HG03159 (cell line): ENCODE data around the gene THEM4.
"Not testable (repeated sequence)": the region's sequence is repeated elsewhere in the genome, so short reads cannot be mapped to it uniquely, and the experiment has no call there.

Source experiments
- ATAC-seq: cut with Tn5 transposase; IDR thresholded peaks from one replicate; pipeline ENCODE4 v1.9.1; 2021; ENCODE audit warnings: mild to moderate bottlenecking, moderate library complexity; ENCODE audit not compliant: unreplicated experiment

Gene THEM4

GRCh38 chr1:151860504-151861187, 48.7 kb downstream of the THEM4 start:
- no peak for ATAC-seq

- ATAC-seq, result no peak
Observed at GRCh38 chr1:151859891-151860293, 49.4 kb downstream of the THEM4 start.

- ATAC-seq, result no peak
Observed at GRCh38 chr1:151858886-151859665, 50.2 kb downstream of the THEM4 start.

- ATAC-seq, result no peak
Observed at GRCh38 chr1:151858030-151858746, 51.1 kb downstream of the THEM4 start.

GRCh38 chr1:151855933-151856332, 53.4 kb downstream of the THEM4 start:
- no peak for ATAC-seq

DNA sequence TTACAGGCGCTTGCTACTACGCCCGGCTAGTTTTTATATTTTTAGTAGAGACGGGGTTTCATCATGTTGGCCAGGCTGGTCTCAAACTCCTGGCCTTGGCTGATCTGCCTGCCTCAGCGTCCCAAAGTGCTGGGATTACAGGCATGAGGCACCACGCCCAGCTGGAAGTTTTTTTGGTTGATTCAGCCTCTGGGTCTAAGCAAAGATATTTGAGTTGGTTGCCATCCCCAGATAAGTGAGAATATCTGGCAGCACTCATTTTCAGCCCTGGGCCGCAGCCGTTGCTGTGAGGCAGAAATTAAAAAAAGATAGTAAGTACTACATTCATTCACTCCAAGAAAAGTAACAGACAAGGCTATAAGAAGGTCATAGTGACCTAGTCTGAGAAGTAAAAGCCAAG, 53.8 kb downstream of the THEM4 start:
- not testable (repeated sequence) for ATAC-seq

GRCh38 chr1:151854658-151855057, 54.7 kb downstream of the THEM4 start:
- ATAC-seq, result no peak

- no peak for ATAC-seq
Observed at GRCh38 chr1:151853411-151853943, 55.8 kb downstream of the THEM4 start, which contains the start of gene THEM5. Gene THEM5, minus strand, starts transcription at chr1:151853712. Its CDS starts 147 bp downstream, at chr1:151853565.

- ATAC-seq, result no peak
Observed at GRCh38 chr1:151852733-151853132, 56.6 kb downstream of the THEM4 start.

DNA sequence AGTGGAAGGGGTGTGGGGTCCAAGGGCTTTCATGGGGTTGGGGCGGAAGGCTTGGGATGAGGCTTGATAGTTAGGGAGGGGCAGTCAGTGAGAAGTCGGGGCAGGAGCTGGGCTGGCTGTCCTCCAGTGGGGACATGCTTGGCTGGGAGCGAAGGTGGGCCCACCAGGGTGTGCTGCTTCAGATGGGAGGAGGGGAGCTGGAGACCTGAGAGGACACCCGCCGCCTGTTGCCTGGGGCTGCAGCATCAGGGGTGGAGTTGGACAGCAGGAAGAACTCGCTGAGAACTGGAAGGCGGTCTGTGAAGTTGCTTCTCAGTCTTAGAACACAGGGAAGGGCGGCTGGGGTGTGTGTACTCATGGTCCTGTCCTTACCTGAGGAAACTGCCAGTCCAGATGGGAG, 57.4 kb downstream of the THEM4 start:
- ATAC-seq, result no peak

GRCh38 chr1:151849871-151850270, 59.4 kb downstream of the THEM4 start:
- ATAC-seq, result no peak

GRCh38 chr1:151849126-151849525, 60.2 kb downstream of the THEM4 start:
- ATAC-seq, result no peak

- ATAC-seq, result no peak
Observed at GRCh38 chr1:151847867-151848596, 61.3 kb downstream of the THEM4 start.

DNA sequence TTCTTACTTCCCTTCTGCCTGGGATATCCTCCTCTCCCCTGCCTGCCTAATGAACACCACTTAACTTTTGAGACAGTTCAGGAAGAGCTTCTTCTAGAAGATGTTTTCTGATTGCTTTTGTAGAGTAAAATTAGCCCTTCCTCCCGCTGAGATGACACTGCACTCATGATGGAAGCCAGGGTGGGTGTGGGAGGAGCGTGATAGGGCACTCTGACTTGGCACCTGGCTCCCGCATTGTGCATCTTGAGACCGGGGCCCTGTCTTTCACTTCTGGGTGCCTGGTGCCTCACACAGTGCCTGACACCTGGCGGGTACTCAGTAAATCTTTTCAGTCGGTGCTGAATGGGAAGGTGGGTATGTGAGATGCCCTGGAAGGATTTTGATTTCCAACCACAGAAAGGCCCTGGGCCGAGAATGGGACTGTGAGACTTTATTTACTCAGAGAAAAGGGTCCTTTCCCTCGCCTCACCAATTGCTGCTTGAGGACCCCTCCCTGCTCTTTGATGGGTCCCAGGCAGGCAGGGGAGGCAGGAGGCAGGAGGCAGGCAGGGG, 62.5 kb downstream of the THEM4 start:
- ATAC-seq, result no peak

DNA sequence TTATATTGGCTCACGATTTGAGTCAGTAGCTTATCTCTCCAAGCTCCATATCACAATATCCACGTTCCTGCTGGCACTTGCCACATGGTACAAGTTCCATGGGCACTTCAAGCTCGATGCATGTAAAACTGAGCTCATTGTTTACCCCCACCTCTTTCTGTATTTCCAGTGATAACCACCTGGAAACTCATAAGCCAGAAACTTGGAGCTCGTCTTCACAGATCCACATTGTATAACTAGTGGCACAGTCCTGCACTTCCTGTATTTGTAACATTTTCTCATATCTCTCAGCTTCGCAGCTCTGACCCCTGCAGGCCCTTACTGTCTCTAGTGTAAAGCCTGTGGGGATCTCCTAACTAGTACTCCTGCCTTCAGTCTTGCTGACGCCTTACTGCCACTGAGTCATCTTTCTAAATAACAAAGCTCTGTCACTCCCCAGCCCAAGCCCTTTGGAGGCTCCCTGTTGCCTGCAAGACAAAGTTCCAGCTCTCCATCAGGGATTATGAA, 63.2 kb downstream of the THEM4 start:
- ATAC-seq, result no peak

DNA sequence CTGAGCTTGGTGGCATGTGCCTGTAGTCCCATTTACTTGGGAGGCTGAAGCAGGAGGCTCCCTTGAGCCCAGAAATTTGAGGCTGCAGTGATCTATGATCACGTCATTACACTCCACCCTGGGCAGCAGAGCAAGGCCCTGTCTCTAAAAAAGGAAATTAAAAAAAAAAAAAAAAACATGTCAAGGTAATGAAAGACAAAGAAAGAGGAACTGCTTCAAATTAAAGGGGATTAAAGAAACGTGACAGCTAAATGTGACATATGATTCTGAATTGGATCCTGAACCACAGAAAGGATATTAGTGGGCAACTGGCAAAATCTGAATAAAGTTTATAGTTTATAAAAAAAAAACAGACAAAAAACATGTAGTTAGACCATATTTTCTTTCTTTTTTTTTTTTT, 65.9 kb downstream of the THEM4 start:
- ATAC-seq, result no peak

- no peak for ATAC-seq
Observed at GRCh38 chr1:151841141-151841540, 68.2 kb downstream of the THEM4 start.

DNA sequence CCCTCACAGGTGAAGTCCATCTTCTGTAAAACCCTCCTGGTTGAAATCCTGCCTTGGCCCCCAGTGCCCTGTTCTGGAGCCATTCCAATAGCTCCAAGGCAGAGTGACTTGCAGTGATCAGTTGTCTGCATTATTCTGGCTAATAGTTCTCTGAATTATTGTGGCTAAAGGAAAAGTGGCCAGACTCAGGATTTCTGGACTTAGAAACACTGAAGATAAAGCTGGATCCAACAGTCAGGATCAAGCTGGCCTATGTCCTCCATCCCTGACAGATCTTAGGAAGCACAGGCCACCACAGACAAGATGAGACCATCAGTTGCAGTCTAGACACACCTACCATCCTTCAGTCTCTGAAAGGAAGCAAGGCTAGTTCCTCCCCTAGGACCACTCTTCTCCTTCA, 68.9 kb downstream of the THEM4 start:
- no peak for ATAC-seq

- no peak for ATAC-seq
Observed at GRCh38 chr1:151839457-151840403, 69.6 kb downstream of the THEM4 start, which contains the start of gene C2CD4D. Gene C2CD4D, minus strand, starts transcription at chr1:151839820. Its CDS starts 831 bp downstream, at chr1:151838989.
